Measurements from ENCODE around the gene PHLDA3.
"Not testable (repeated sequence)": the region's sequence is repeated elsewhere in the genome, so short reads cannot be mapped to it uniquely, and the experiment has no call there.

Gene PHLDA3

DNA sequence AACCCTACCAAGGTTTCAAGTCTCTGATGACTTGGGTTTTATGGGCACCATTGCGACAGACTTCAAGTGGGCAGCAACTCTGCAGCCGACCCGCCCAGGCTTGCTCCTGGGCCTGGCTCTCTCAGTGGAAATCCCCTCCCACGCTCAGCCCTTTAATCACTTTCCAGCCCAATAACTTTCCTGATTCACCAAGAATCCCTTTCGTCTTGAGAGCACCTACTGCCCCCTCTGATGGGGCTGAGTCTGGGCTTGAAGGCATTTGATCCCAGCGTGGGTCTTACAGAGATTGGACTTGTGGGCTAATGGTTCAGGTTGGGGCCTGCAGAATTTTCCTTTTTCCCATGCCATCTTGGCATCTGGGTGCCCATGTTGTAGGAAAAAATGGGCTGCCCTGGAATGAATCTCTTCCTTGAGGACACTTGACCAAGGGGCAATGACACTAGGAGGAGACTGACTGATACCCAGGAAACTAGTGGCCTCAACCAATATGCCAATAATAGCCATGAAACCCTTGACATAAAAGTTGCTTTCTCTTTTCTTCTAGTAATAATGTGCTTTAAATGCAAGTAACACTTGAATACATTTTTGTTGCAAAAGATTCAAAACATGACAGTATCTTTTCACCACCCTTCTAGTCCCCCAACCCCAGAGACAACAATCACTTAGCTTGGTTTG lies 7.8 kb upstream of the PHLDA3 start:
- H3K9me3 ChIP-seq (replicated peaks in 1 of 11): no peaks in the 10 kb centered on the region
- H3K27me3 ChIP-seq: peaks cover 0 to 10% (median 8%) of the 10 kb centered on the region in 11 experiments; a peak in 11 of 22 replicates
- H3K36me3 ChIP-seq: no peaks in the 10 kb centered on the region
- no peaks in the 10 kb centered on the region for H4K20me1 ChIP-seq
- H3K9ac ChIP-seq: peak overlapping the region in 2 of 11 experiments; percentile 5 to 45; a peak in 1 of 22 replicates
- H3K27ac ChIP-seq: peak overlapping the region in 5 of 11 experiments; percentile 26 to 69 (median 43); a peak in 5 of 22 replicates
- no peak overlapping the region for H3K4me3 ChIP-seq
- TF ChIP-seq Cebpa-rat (IDR thresholded peaks at IDR 0.05): peak in 7 of 11 experiments; percentile 13 to 90 (median 46); a peak in 6 of 22 replicates
- peak overlapping the region; percentile 49 to 84 (median 75) for H3K4me2 ChIP-seq
- H3K4me1 ChIP-seq: peaks cover 48 to 60% (median 54%) of the 10 kb centered on the region in 10 experiments

GRCh38 chr1:201475915-201476669 lies 7.1 kb upstream of the PHLDA3 start:
- no peak for TF ChIP-seq Cebpa-rat (IDR thresholded peaks at IDR 0.05)
- Histone ChIP-seq H3K27me3 (peaks cover 0 to 3% (median 2%) of the 10 kb centered on the region in 11 experiments; a peak in 8 of 22 replicates), H3K4me2 (peak overlapping the region; percentile 49 to 84 (median 75)), H4K20me1 (no peaks in the 10 kb centered on the region), H3K9me3 (replicated peaks in 1 of 11) (no peaks in the 10 kb centered on the region), H3K27ac (peak overlapping the region in 5 of 11 experiments; percentile 26 to 69 (median 43); a peak in 6 of 22 replicates), H3K4me3 (no peak overlapping the region), H3K9ac (peak overlapping the region in 2 of 11 experiments; percentile 5 to 45; a peak in 1 of 22 replicates), H3K36me3 (no peaks in the 10 kb centered on the region), H3K4me1 (peaks cover 41 to 53% (median 47%) of the 10 kb centered on the region in 10 experiments)

DNA sequence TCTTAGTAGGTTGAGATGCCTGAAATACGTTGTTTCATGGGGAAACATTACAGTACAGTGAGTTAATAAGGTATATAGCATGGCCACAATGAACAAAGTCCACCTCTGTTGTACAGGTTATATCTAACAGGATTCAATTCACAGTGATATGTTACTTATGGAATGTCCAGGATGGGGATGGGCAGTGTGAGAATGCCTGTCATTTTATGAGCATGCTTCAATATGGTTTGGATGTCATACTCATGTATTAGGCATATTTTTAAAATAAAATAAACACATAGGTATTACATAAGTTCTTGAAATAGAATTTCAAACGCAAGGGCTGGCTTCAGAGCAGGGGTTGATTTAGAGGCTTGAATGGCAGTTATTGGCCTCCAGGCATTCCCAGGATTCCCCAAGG lies 6.1 kb upstream of the PHLDA3 start:
- Histone ChIP-seq H3K4me1 (peaks cover 36 to 50% (median 40%) of the 10 kb centered on the region in 10 experiments), H3K4me2 (peak overlapping the region in 1 of 11 experiments; percentile 73; a peak in 2 of 22 replicates), H4K20me1 (no peaks in the 10 kb centered on the region), H3K36me3 (no peaks in the 10 kb centered on the region), H3K4me3 (no peak overlapping the region), H3K27ac (no peak overlapping the region), H3K27me3 (no peaks in the 10 kb centered on the region), H3K9me3 (replicated peaks in 1 of 11) (no peaks in the 10 kb centered on the region), H3K9ac (no peak overlapping the region)
- TF ChIP-seq Cebpa-rat (IDR thresholded peaks at IDR 0.05): no peak

- H3K27me3 ChIP-seq: no peaks in the 10 kb centered on the region
- H3K4me1 ChIP-seq: peaks cover 31 to 42% (median 36%) of the 10 kb centered on the region in 10 experiments
- no peak overlapping the region for H3K4me3 ChIP-seq
- no peak overlapping the region for H3K4me2 ChIP-seq
- TF ChIP-seq Cebpa-rat (IDR thresholded peaks at IDR 0.05): no peak
- H3K9me3 ChIP-seq (replicated peaks in 1 of 11): no peaks in the 10 kb centered on the region
- peaks cover 0 to 4% (median 0%) of the 10 kb centered on the region in 11 experiments; a peak in 4 of 22 replicates for H4K20me1 ChIP-seq
- H3K36me3 ChIP-seq: no peaks in the 10 kb centered on the region
- no peak overlapping the region for H3K9ac ChIP-seq
- H3K27ac ChIP-seq: no peak overlapping the region
These were observed 4.3 kb upstream of the PHLDA3 start for GRCh38 chr1:201473296-201473695.

GRCh38 chr1:201472321-201472720 lies 3.3 kb upstream of the PHLDA3 start:
- not testable (repeated sequence) for H3K9me3 ChIP-seq (replicated peaks in 1 of 11); H3K4me2 ChIP-seq; H3K9ac ChIP-seq; H3K27me3 ChIP-seq; H3K27ac ChIP-seq; H3K4me3 ChIP-seq; H3K36me3 ChIP-seq
- H3K4me1 ChIP-seq: peaks cover 37 to 47% (median 41%) of the 10 kb centered on the region in 10 experiments
- peaks cover 0 to 14% (median 8%) of the 10 kb centered on the region in 11 experiments; a peak in 13 of 22 replicates for H4K20me1 ChIP-seq

DNA sequence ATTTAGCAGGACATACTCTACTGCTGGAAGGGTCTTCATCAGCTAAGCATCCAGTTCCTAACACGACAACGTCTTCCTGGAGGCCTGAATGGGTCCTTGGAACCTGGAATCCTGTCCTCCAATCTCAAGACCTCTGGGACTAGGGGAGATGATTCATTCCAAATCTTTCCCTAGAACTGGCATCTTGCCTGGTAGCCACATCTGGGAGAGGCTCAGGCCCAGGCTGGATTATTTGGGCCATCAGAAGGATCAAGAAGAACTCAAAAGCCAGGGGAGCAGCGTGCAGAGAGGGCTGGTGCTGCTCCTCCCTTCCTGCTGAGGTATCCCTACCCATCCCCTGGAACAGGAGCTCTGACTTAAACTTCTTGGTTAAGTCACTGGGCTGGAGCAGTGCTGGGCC lies 2.8 kb upstream of the PHLDA3 start:
- H3K27me3 ChIP-seq: no peaks in the 10 kb centered on the region
- H3K4me2 ChIP-seq: no peak overlapping the region
- no peaks in the 10 kb centered on the region for H3K9me3 ChIP-seq (replicated peaks in 1 of 11)
- H3K9ac ChIP-seq: no peak overlapping the region
- H3K4me1 ChIP-seq: peaks cover 37 to 47% (median 41%) of the 10 kb centered on the region in 10 experiments
- no peak overlapping the region for H3K4me3 ChIP-seq
- peaks cover 0 to 19% (median 14%) of the 10 kb centered on the region in 11 experiments; a peak in 17 of 22 replicates for H4K20me1 ChIP-seq
- H3K36me3 ChIP-seq: no peaks in the 10 kb centered on the region
- H3K27ac ChIP-seq: no peak overlapping the region
- TF ChIP-seq Cebpa-rat (IDR thresholded peaks at IDR 0.05): no peak

- Histone ChIP-seq H3K4me2 (peak overlapping the region in 5 of 11 experiments; percentile 95 to 99 (median 99); a peak in 7 of 22 replicates), H4K20me1 (peaks cover 4 to 31% (median 26%) of the 10 kb centered on the region in 11 experiments; a peak in 20 of 22 replicates), H3K4me3 (no peak overlapping the region), H3K9me3 (replicated peaks in 1 of 11) (no peaks in the 10 kb centered on the region), H3K27me3 (no peaks in the 10 kb centered on the region), H3K27ac (peak overlapping the region in 3 of 11 experiments; percentile 23 to 97 (median 65); a peak in 4 of 22 replicates), H3K36me3 (peaks cover 6 to 8% (median 8%) of the 10 kb centered on the region in 11 experiments), H3K9ac (0 out of 22 replicates have a peak overlapping the region, but pooled peaks of 1 of the 11 experiments have one; percentile 97), H3K4me1 (peaks cover 37 to 47% (median 42%) of the 10 kb centered on the region in 10 experiments)
- no peak for TF ChIP-seq Cebpa-rat (IDR thresholded peaks at IDR 0.05)
These were observed 1.6 kb upstream of the PHLDA3 start for GRCh38 chr1:201470581-201470980.

DNA sequence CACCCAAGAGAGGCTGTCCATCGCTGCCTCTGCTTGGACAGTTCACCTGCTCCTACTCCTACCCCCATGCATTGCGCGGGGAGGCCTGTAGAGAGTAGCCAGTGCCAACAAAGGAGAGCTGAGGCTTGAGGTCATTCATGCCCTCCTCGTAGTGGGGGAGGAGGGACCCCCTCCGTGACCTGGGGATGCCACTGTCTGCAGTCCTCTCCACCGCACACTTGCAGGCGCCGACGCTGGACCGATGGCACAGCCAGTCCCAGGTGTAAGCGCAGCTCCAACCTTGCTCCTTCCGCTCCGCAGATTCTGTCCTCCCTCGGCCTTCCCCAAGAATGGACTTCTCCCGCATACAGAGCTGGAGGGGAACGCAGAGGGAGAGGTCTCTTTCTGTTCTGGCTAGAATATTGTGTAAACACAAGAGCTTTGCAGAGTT lies 672 bp upstream of the PHLDA3 start:
- Histone ChIP-seq H3K4me3 (peak overlapping the region; percentile 76 to 92 (median 84)), H3K4me1 (peaks cover 36 to 51% (median 45%) of the 10 kb centered on the region in 10 experiments), H3K9ac (peak overlapping the region; percentile 81 to 97 (median 88); a peak in 21 of 22 replicates), H3K4me2 (peak overlapping the region; percentile 93 to 99 (median 98)), H3K27ac (peak overlapping the region in 9 of 11 experiments; percentile 65 to 97 (median 88); a peak in 17 of 22 replicates), H3K9me3 (replicated peaks in 1 of 11) (no peaks in the 10 kb centered on the region), H3K27me3 (no peaks in the 10 kb centered on the region), H4K20me1 (peaks cover 7 to 41% (median 34%) of the 10 kb centered on the region in 11 experiments; a peak in 20 of 22 replicates), H3K36me3 (peaks cover 15 to 18% (median 17%) of the 10 kb centered on the region in 11 experiments)
- no peak for TF ChIP-seq Cebpa-rat (IDR thresholded peaks at IDR 0.05)

- Histone ChIP-seq H3K27ac (peak overlapping the region; percentile 54 to 97 (median 89)), H3K36me3 (peaks cover 21 to 28% (median 26%) of the 10 kb centered on the region in 11 experiments), H4K20me1 (peaks cover 7 to 52% (median 35%) of the 10 kb centered on the region in 11 experiments; a peak in 20 of 22 replicates), H3K4me3 (peak overlapping the region; percentile 76 to 92 (median 84)), H3K9ac (peak overlapping the region; percentile 81 to 97 (median 88)), H3K9me3 (replicated peaks in 1 of 11) (no peaks in the 10 kb centered on the region), H3K27me3 (no peaks in the 10 kb centered on the region), H3K4me1 (peaks cover 40 to 57% (median 48%) of the 10 kb centered on the region in 10 experiments), H3K4me2 (peak overlapping the region; percentile 93 to 99 (median 98))
- TF ChIP-seq Cebpa-rat (IDR thresholded peaks at IDR 0.05): no peak
These were observed 516 bp downstream of the PHLDA3 start for GRCh38 chr1:201468501-201468843.

Measured in BLaER1 treated with 17β-estradiol and CSF1 and Interleukin-3, amounts not matched to agents 10 nM and 100 nM (cell line).